Activated T-helper 9 cell treated with anti-CD3 and anti-CD28 coated beads, Interleukin-2, amount 50 U/mL, for 16 hours (primary cell): ENCODE measurements around the gene COLEC12.

Source experiments
- DNase-seq: peaks from one replicate; pipeline ENCODE4 v3.0.0-alpha.2; 2020; ENCODE audit warnings: low read depth

The COLEC12 gene

GRCh38 chr18:500632-501405 is at the start of gene COLEC12:
TSS of gene COLEC12 (minus strand) at chr18:500701. CDS start at chr18:500514, 187 bp downstream.
- DNase-seq = no peak

- DNase-seq = no peak
Observed at GRCh38 chr18:549967-550366, 49.5 kb upstream of the COLEC12 start.

GRCh38 chr18:543447-544078 is 43.1 kb upstream of the COLEC12 start:
- DNase-seq = no peak

- no peak for DNase-seq
Observed at GRCh38 chr18:533995-534601, 33.6 kb upstream of the COLEC12 start.

GRCh38 chr18:532632-533031 is 32.1 kb upstream of the COLEC12 start:
- DNase-seq = no peak

GRCh38 chr18:532018-532417 is 31.5 kb upstream of the COLEC12 start:
- DNase-seq = no peak

GRCh38 chr18:527146-527545 is 26.6 kb upstream of the COLEC12 start:
- DNase-seq = no peak

GRCh38 chr18:526681-527080 is 26.2 kb upstream of the COLEC12 start:
- DNase-seq = no peak

GRCh38 chr18:525036-525797 is 24.7 kb upstream of the COLEC12 start:
- no peak for DNase-seq

GRCh38 chr18:524466-524865 is 24.0 kb upstream of the COLEC12 start:
- no peak for DNase-seq

- no peak for DNase-seq
Observed at GRCh38 chr18:523561-523960, 23.1 kb upstream of the COLEC12 start.

GRCh38 chr18:519019-519879 is 18.7 kb upstream of the COLEC12 start:
- no peak for DNase-seq

GRCh38 chr18:518081-518480 is 17.6 kb upstream of the COLEC12 start:
- no peak for DNase-seq

GRCh38 chr18:515838-516237 is 15.3 kb upstream of the COLEC12 start:
- no peak for DNase-seq

- DNase-seq = no peak
Observed at GRCh38 chr18:515156-515815, 14.8 kb upstream of the COLEC12 start.

GRCh38 chr18:513826-514530 is 13.5 kb upstream of the COLEC12 start:
- no peak for DNase-seq

GRCh38 chr18:512957-513356 is 12.5 kb upstream of the COLEC12 start:
- no peak for DNase-seq

GRCh38 chr18:508835-509234 is 8.3 kb upstream of the COLEC12 start:
- DNase-seq = no peak

- no peak for DNase-seq
Observed at GRCh38 chr18:507636-508035, 7.1 kb upstream of the COLEC12 start.

- DNase-seq = no peak
Observed at GRCh38 chr18:506801-507200, 6.3 kb upstream of the COLEC12 start.
